H9 (cell line): ENCODE results near the gene ALDH1A1. TPM values are rescaled to one million over a fixed set of nuclear protein-coding genes. Genes with fewer than 3 reads are reported as not detected.

Source experiments
- DNase-seq: peaks from one replicate; pipeline ENCODE4 v3.0.0-alpha.2; 2017
- H2AFZ ChIP-seq: one replicate; pipeline ENCODE4 v1.6.1; 2013; ENCODE audit warnings: mild to moderate bottlenecking, low read length, control low read depth, moderate library complexity
- H2AK5ac ChIP-seq: 2 replicates; pipeline ENCODE4 v1.6.1; 2013; ENCODE audit warnings: low read length, control low read depth, mixed read lengths; ENCODE audit not compliant: insufficient read length
- H2BK120ac ChIP-seq: one replicate; pipeline ENCODE4 v1.6.1; 2013; ENCODE audit warnings: low read depth, mild to moderate bottlenecking, low read length, control low read depth, inconsistent platforms; ENCODE audit not compliant: poor library complexity, severe bottlenecking
- H2BK12ac ChIP-seq: 2 replicates; pipeline ENCODE4 v1.6.1; 2013; ENCODE audit warnings: low read length, control low read depth, mixed read lengths, low read depth; ENCODE audit not compliant: insufficient read length
- H2BK15ac ChIP-seq: 2 replicates; pipeline ENCODE4 v1.6.1; 2013; ENCODE audit warnings: low read depth, low read length, control low read depth
- H2BK20ac ChIP-seq: one replicate; pipeline ENCODE4 v1.6.1; 2013; ENCODE audit warnings: low read depth, mild to moderate bottlenecking, low read length, control low read depth, inconsistent platforms; ENCODE audit not compliant: poor library complexity, severe bottlenecking
- H2BK5ac ChIP-seq: 2 replicates; pipeline ENCODE4 v1.6.1; 2013; ENCODE audit warnings: low read length, control low read depth, mixed read lengths; ENCODE audit not compliant: insufficient read length
- H3K14ac ChIP-seq: 2 replicates; pipeline ENCODE4 v1.6.1; 2013; ENCODE audit warnings: low read length, control low read depth; ENCODE audit not compliant: insufficient read depth
- H3K18ac ChIP-seq: 2 replicates; pipeline ENCODE4 v1.6.1; 2013; ENCODE audit warnings: low read depth, mild to moderate bottlenecking, mixed read lengths, low read length, control low read depth; ENCODE audit not compliant: insufficient read length
- H3K23ac ChIP-seq: 2 replicates; pipeline ENCODE4 v1.6.1; 2013; ENCODE audit warnings: low read length, control low read depth, mixed read lengths, low read depth; ENCODE audit not compliant: insufficient read length
- H3K23me2 ChIP-seq: 2 replicates; pipeline ENCODE4 v1.6.1; 2013; ENCODE audit warnings: low read depth, mild to moderate bottlenecking, mixed read lengths, low read length, control low read depth; ENCODE audit not compliant: insufficient read length, poor library complexity, severe bottlenecking
- H3K27ac ChIP-seq: 2 replicates; pipeline ENCODE4 v1.5.1; 2013; ENCODE audit warnings: low read length, control low read depth, mixed read lengths, low read depth; ENCODE audit not compliant: insufficient read length
- H3K27me3 ChIP-seq: 2 replicates; pipeline ENCODE4 v1.6.1; 2013; ENCODE audit warnings: low read length, control low read depth, inconsistent platforms; ENCODE audit not compliant: insufficient read depth
- H3K4ac ChIP-seq: 2 replicates; pipeline ENCODE4 v1.6.1; 2013; ENCODE audit warnings: low read depth, mild to moderate bottlenecking, control low read depth, inconsistent platforms, low read length, moderate library complexity
- H3K4me1 ChIP-seq: 2 replicates; pipeline ENCODE4 v1.6.1; 2013; ENCODE audit warnings: low read length, control low read depth, inconsistent platforms; ENCODE audit not compliant: insufficient read depth
- H3K4me2 ChIP-seq: 2 replicates; pipeline ENCODE4 v1.6.1; 2013; ENCODE audit warnings: low read length, control low read depth, mixed read lengths; ENCODE audit not compliant: insufficient read length, insufficient read depth
- H3K56ac ChIP-seq: 2 replicates; pipeline ENCODE4 v1.6.1; 2013; ENCODE audit warnings: low read depth, mild to moderate bottlenecking, mixed read lengths, low read length, control low read depth; ENCODE audit not compliant: insufficient read length
- H3K79me1 ChIP-seq: 2 replicates; pipeline ENCODE4 v1.6.1; 2013; ENCODE audit warnings: low read depth, mild to moderate bottlenecking, moderate library complexity, low read length, control low read depth, inconsistent platforms; ENCODE audit not compliant: insufficient read depth, poor library complexity, severe bottlenecking
- H3K79me2 ChIP-seq: 2 replicates; pipeline ENCODE4 v1.6.1; 2013; ENCODE audit warnings: low read length, control low read depth, inconsistent platforms; ENCODE audit not compliant: insufficient read depth
- H3K9ac ChIP-seq: 2 replicates; pipeline ENCODE4 v1.6.1; 2013; ENCODE audit warnings: low read length, control low read depth, mixed read lengths; ENCODE audit not compliant: insufficient read length; ENCODE audit errors: extremely low read depth
- H3K9me3 ChIP-seq: one replicate; pipeline ENCODE4 v1.6.1; 2013; ENCODE audit warnings: low read depth, low read length, inconsistent platforms; ENCODE audit not compliant: control insufficient read depth
- H3T11ph ChIP-seq: one replicate; pipeline ENCODE4 v1.6.1; 2013; ENCODE audit warnings: mild to moderate bottlenecking, low read length, control low read depth, inconsistent platforms
- H4K20me1 ChIP-seq: one replicate; pipeline ENCODE4 v1.6.1; 2013; ENCODE audit not compliant: control insufficient read depth, insufficient read length, insufficient read depth
- H4K5ac ChIP-seq: 2 replicates; pipeline ENCODE4 v1.6.1; 2013; ENCODE audit warnings: low read depth, mild to moderate bottlenecking, mixed read lengths, low read length, control low read depth; ENCODE audit not compliant: insufficient read length
- H4K8ac ChIP-seq: replicated peaks from 2 replicates; pipeline ENCODE4 v1.6.1; 2013; ENCODE audit warnings: low read length, control low read depth, mixed read lengths, low read depth; ENCODE audit not compliant: insufficient read length
- H4K91ac ChIP-seq: 2 replicates; pipeline ENCODE4 v1.6.1; 2013; ENCODE audit warnings: low read depth, mild to moderate bottlenecking, moderate library complexity, mixed read lengths, low read length, control low read depth; ENCODE audit not compliant: insufficient read length
- H3K27ac Mint-ChIP-seq, 3 experiments: 2 replicates in 2 of 3; 3 replicates in 1 of 3; pipeline ENCODE4 v1.8.0; 2020 to 2021; ENCODE audit warnings: mixed read lengths in 3 of 3, mild to moderate bottlenecking in 1 of 3, moderate library complexity in 1 of 3
- H3K27me3 Mint-ChIP-seq: 2 replicates; pipeline ENCODE4 v1.8.0; 2021; ENCODE audit warnings: low read depth, mild to moderate bottlenecking, moderate library complexity, mixed read lengths
- H3K36me3 Mint-ChIP-seq, 3 experiments: 2 replicates in 2 of 3; 3 replicates in 1 of 3; pipeline ENCODE4 v1.8.0; 2020 to 2021; ENCODE audit warnings: low read depth in 3 of 3, mixed read lengths in 3 of 3; ENCODE audit not compliant: insufficient read depth in 1 of 3
- H3K4me1 Mint-ChIP-seq, 2 experiments: 2 replicates each; pipeline ENCODE4 v1.8.0; 2020; ENCODE audit warnings: mixed read lengths in 2 of 2
- H3K4me3 Mint-ChIP-seq, 2 experiments: 2 replicates in 1 of 2; 3 replicates in 1 of 2; pipeline ENCODE4 v1.8.0; 2020 to 2021; ENCODE audit warnings: mild to moderate bottlenecking in 2 of 2, mixed read lengths in 2 of 2, moderate library complexity in 1 of 2
- H3K9me3 Mint-ChIP-seq, 2 experiments: 2 replicates in 1 of 2; 3 replicates in 1 of 2; pipeline ENCODE4 v1.8.0; 2020; ENCODE audit warnings: mild to moderate bottlenecking in 2 of 2, mixed read lengths in 2 of 2, moderate library complexity in 1 of 2
- WGBS: extraction: QIAGEN DNeasy Blood & Tissue Kit; methylation state at CpG from one replicate; pipeline ENCODE4 v1.1.7; 2013; ENCODE audit warnings: missing lambda C conversion rate, low lambda C conversion rate, mixed read lengths; ENCODE audit not compliant: insufficient read length; ENCODE audit errors: extremely low coverage; 5-methylcytosine and 5-hydroxymethylcytosine counted together
- total RNA-seq: library from RNA; stranded (reverse); gene quantifications from 2 replicates; pipeline ENCODE4 v1.2.1, GENCODE V29; 2021
- TF ChIP-seq, protein P1 (sequence below): fragments of 200-600 bp; sonication (generic); conservative IDR thresholded peaks from 3 replicates; pipeline ENCODE4 v1.8.0; 2021; ENCODE audit warnings: antibody characterized with exemption, mild to moderate bottlenecking

Gene ALDH1A1
- total RNA-seq, 1 experiment from 2014 or later, result 1.1 TPM

DNA sequence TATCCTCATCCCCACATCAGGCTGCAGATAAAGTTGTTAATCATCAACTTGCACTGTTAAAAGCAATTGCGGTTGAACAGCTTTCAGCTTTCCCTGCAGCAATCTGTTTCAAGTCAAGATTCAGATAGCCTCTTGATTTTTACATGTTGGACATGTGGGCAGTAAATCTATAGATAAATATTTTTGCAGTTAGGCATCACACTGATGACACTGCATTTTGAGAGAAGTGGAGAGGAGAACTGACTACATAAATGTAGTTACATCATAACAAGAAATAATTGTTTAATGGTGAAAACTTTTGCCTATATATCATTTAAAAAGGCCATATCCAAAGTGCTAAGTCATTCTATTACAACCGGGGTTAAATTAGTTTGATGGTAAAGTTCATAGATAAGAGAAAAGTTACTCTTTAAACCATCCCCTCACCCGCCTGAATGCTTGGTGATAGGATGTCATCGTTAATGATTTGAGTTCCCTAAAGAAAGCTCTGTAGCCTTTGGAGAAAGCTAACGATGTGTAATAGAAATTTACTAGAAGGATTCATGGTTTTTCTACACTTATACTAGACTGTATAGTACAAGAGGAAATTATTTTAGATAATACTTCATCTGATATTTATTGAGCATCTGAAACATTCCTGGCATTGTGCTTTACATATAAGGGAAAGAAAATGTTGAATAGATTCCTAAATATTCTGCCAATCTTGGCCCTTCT is 30.8 kb upstream of the ALDH1A1 start:
- H2BK120ac ChIP-seq, result no peak overlapping the region
- no CpG with 5 or more reads among the region's 5 CpGs for WGBS
- Mint-ChIP-seq H3K27ac (no peak overlapping the region), H3K27me3 (no peaks in the 10 kb centered on the region), H3K9me3 (no peaks in the 10 kb centered on the region), H3K4me1 (peaks cover 5% of the 10 kb centered on the region in 2 experiments), H3K36me3 (no peaks in the 10 kb centered on the region), H3K4me3 (no peak overlapping the region)
- H2BK12ac ChIP-seq, result no peak overlapping the region
- no peak overlapping the region for H3K9ac ChIP-seq
- TF ChIP-seq, protein P1, sequence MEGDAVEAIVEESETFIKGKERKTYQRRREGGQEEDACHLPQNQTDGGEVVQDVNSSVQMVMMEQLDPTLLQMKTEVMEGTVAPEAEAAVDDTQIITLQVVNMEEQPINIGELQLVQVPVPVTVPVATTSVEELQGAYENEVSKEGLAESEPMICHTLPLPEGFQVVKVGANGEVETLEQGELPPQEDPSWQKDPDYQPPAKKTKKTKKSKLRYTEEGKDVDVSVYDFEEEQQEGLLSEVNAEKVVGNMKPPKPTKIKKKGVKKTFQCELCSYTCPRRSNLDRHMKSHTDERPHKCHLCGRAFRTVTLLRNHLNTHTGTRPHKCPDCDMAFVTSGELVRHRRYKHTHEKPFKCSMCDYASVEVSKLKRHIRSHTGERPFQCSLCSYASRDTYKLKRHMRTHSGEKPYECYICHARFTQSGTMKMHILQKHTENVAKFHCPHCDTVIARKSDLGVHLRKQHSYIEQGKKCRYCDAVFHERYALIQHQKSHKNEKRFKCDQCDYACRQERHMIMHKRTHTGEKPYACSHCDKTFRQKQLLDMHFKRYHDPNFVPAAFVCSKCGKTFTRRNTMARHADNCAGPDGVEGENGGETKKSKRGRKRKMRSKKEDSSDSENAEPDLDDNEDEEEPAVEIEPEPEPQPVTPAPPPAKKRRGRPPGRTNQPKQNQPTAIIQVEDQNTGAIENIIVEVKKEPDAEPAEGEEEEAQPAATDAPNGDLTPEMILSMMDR, result no peak
- no peak overlapping the region for H3K56ac ChIP-seq
- no peak overlapping the region for H2AFZ ChIP-seq
- H3K4ac ChIP-seq, result no peak overlapping the region
- H4K20me1 ChIP-seq, result no peaks in the 10 kb centered on the region
- H3K27me3 ChIP-seq, result no peaks in the 10 kb centered on the region
- no peak overlapping the region for H4K8ac ChIP-seq
- no peak overlapping the region for H3K23ac ChIP-seq
- H3K4me1 ChIP-seq, result no peaks in the 10 kb centered on the region
- H3K23me2 ChIP-seq, result no peaks in the 10 kb centered on the region
- H3T11ph ChIP-seq, result no peak overlapping the region
- no peak overlapping the region for H3K27ac ChIP-seq
- no peak overlapping the region for H2BK5ac ChIP-seq
- no peak overlapping the region for H2AK5ac ChIP-seq
- H3K14ac ChIP-seq, result no peak overlapping the region
- H3K4me2 ChIP-seq, result no peak overlapping the region
- no peaks in the 10 kb centered on the region for H3K9me3 ChIP-seq
- no peak overlapping the region for H3K18ac ChIP-seq
- no peak overlapping the region for H2BK20ac ChIP-seq
- no peak for DNase-seq
- no peak overlapping the region for H4K5ac ChIP-seq
- no peaks in the 10 kb centered on the region for H3K79me2 ChIP-seq
- H4K91ac ChIP-seq, result no peak overlapping the region
- H2BK15ac ChIP-seq, result no peak overlapping the region
- H3K79me1 ChIP-seq, result no peaks in the 10 kb centered on the region
